Parathyroid adenoma (tissue), 2 donors: Measurements from ENCODE around the gene CYP26B1.

Source experiments
- H2AFZ ChIP-seq: fragments of 300-600 bp; sonication (generic); one replicate; pipeline ENCODE4 v1.7.0; 2017; ENCODE audit warnings: antibody characterized with exemption, mild to moderate bottlenecking
- H3K27ac ChIP-seq: fragments of 300-600 bp; sonication (generic); one replicate; pipeline ENCODE4 v1.7.0; 2017
- H3K27me3 ChIP-seq: fragments of 300-600 bp; sonication (generic); one replicate; pipeline ENCODE4 v1.7.0; 2017; ENCODE audit warnings: low read length; ENCODE audit not compliant: control insufficient read depth, insufficient read depth
- H3K36me3 ChIP-seq: fragments of 300-600 bp; sonication (generic); one replicate; pipeline ENCODE4 v1.7.0; 2017; ENCODE audit warnings: low read length; ENCODE audit not compliant: control insufficient read depth, insufficient read depth
- H3K4me1 ChIP-seq: fragments of 300-600 bp; sonication (generic); one replicate; pipeline ENCODE4 v1.7.0; 2017; ENCODE audit warnings: control low read depth
- H3K4me2 ChIP-seq: fragments of 300-600 bp; sonication (generic); one replicate; pipeline ENCODE4 v1.7.0; 2017; ENCODE audit warnings: low read length
- H3K4me3 ChIP-seq: fragments of 300-600 bp; sonication (generic); one replicate; pipeline ENCODE4 v1.7.0; 2017; ENCODE audit warnings: low read depth, low read length
- H3K79me2 ChIP-seq: fragments of 300-600 bp; sonication (generic); one replicate; pipeline ENCODE4 v1.7.0; 2017; ENCODE audit warnings: control low read depth
- H3K9ac ChIP-seq: fragments of 300-600 bp; sonication (generic); one replicate; pipeline ENCODE4 v1.7.0; 2017; ENCODE audit warnings: mild to moderate bottlenecking
- H3K9me3 ChIP-seq: fragments of 300-600 bp; sonication (generic); one replicate; pipeline ENCODE4 v1.7.0; 2017; ENCODE audit warnings: low read length; ENCODE audit not compliant: control insufficient read depth
- TF ChIP-seq, protein P1 (sequence below): fragments of 300-600 bp; sonication (generic); IDR thresholded peaks from one replicate; pipeline ENCODE4 v1.7.0; 2017; ENCODE audit warnings: antibody characterized with exemption, mild to moderate bottlenecking
- donor health status: primary hyperparathyroidism.

CYP26B1 gene

DNA sequence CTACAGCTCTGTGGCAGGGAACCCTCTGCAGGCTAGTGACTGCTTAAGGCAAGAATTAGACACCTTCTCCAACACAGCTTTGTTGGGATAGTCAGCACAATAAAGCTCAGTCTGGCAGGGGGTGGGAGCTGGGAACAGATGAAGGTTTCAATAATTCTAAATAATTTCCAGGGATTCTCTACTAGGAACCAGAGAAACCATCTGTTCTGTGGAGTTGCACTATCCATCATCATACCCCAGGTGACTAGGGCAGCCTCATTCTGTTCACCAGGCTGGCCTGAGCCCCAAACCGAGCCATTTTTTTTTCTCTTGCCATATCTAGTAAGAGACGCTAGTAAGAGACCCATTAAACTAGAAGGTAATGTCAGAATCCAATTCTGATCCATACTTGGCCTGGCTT lies 35.8 kb upstream of the CYP26B1 start:
- no peaks in the 10 kb centered on the region for H3K27me3 ChIP-seq
- no peak overlapping the region for H3K9ac ChIP-seq
- TF ChIP-seq, protein P1, sequence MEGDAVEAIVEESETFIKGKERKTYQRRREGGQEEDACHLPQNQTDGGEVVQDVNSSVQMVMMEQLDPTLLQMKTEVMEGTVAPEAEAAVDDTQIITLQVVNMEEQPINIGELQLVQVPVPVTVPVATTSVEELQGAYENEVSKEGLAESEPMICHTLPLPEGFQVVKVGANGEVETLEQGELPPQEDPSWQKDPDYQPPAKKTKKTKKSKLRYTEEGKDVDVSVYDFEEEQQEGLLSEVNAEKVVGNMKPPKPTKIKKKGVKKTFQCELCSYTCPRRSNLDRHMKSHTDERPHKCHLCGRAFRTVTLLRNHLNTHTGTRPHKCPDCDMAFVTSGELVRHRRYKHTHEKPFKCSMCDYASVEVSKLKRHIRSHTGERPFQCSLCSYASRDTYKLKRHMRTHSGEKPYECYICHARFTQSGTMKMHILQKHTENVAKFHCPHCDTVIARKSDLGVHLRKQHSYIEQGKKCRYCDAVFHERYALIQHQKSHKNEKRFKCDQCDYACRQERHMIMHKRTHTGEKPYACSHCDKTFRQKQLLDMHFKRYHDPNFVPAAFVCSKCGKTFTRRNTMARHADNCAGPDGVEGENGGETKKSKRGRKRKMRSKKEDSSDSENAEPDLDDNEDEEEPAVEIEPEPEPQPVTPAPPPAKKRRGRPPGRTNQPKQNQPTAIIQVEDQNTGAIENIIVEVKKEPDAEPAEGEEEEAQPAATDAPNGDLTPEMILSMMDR: no peak
- H3K9me3 ChIP-seq: no peaks in the 10 kb centered on the region
- no peak overlapping the region for H3K4me2 ChIP-seq
- H3K4me3 ChIP-seq: no peak overlapping the region
- no peaks in the 10 kb centered on the region for H3K36me3 ChIP-seq
- H3K27ac ChIP-seq: no peak overlapping the region
- no peak overlapping the region for H2AFZ ChIP-seq
- no peaks in the 10 kb centered on the region for H3K4me1 ChIP-seq
- no peaks in the 10 kb centered on the region for H3K79me2 ChIP-seq

DNA sequence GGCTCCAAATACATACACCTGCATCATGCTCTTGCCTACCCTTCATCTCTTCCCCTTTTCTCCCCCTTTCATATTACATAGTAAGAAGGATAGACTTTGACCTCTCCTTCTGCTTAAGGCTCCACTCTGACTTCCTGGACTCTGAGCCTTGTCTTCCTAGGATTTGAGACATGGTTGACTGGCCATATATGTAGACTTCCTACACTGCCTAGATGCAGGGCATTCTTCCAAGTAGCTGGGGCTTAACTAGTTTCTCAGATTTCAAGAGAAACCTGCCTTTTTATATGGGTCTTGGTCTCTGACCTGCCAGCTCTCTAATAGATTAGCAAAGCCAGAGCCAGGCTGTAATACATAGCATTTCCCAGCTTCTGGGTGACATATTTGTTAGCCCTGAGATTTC lies 35.4 kb upstream of the CYP26B1 start:
- H3K9me3 ChIP-seq: no peaks in the 10 kb centered on the region
- no peaks in the 10 kb centered on the region for H3K4me1 ChIP-seq
- H3K4me2 ChIP-seq: no peak overlapping the region
- no peaks in the 10 kb centered on the region for H3K36me3 ChIP-seq
- no peaks in the 10 kb centered on the region for H3K79me2 ChIP-seq
- no peak overlapping the region for H3K9ac ChIP-seq
- no peaks in the 10 kb centered on the region for H3K27me3 ChIP-seq
- H3K4me3 ChIP-seq: no peak overlapping the region
- H3K27ac ChIP-seq: no peak overlapping the region
- TF ChIP-seq, protein P1: no peak
- H2AFZ ChIP-seq: no peak overlapping the region

DNA sequence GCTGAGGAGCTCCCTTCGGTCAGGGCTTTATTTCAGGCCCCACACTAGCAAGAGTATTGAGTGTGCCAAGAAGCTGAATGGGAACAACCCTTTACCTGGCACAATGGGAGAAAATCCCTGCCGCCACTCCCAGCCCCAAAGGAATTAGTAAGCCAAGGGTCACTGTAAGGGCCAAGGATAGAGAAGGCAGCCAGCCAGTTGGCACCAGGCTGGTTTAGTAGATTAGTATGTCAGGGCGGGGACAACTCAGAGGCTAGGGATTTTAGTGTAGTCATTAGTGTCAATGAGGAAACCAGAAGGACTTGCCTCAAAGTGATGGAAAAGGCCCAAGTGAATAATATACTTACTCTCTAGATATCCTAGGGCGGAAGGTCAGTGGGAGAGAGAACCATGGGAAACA lies 34.9 kb upstream of the CYP26B1 start:
- no peaks in the 10 kb centered on the region for H3K27me3 ChIP-seq
- no peaks in the 10 kb centered on the region for H3K79me2 ChIP-seq
- no peak overlapping the region for H3K9ac ChIP-seq
- no peaks in the 10 kb centered on the region for H3K4me1 ChIP-seq
- H3K27ac ChIP-seq: no peak overlapping the region
- H3K36me3 ChIP-seq: no peaks in the 10 kb centered on the region
- TF ChIP-seq, protein P1: no peak
- no peak overlapping the region for H2AFZ ChIP-seq
- H3K4me2 ChIP-seq: no peak overlapping the region
- no peak overlapping the region for H3K4me3 ChIP-seq
- no peaks in the 10 kb centered on the region for H3K9me3 ChIP-seq

DNA sequence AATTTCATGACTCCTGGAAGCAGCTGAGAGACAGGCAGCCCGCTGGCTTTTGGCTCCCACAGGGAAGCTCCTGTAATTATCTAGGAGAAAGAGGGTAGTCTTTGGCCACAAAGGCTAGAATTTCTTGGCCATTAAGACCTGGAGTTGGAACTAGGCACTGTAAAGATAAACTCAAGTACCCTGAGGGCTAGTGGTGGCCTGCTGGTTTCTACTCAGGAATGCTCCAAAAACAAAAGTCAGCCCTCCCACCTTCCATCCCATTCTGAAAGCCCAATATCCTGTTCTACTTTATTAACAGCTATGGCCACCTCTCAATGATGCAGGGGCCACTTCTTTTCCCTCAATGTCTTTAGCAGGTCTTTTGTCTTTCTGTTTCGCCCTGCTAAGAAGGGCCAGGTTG lies 34.0 kb upstream of the CYP26B1 start:
- H3K9me3 ChIP-seq: no peaks in the 10 kb centered on the region
- no peak overlapping the region for H3K4me3 ChIP-seq
- no peak overlapping the region for H2AFZ ChIP-seq
- H3K79me2 ChIP-seq: no peaks in the 10 kb centered on the region
- no peak overlapping the region for H3K27ac ChIP-seq
- no peaks in the 10 kb centered on the region for H3K4me1 ChIP-seq
- no peak overlapping the region for H3K9ac ChIP-seq
- H3K27me3 ChIP-seq: no peaks in the 10 kb centered on the region
- H3K36me3 ChIP-seq: no peaks in the 10 kb centered on the region
- H3K4me2 ChIP-seq: no peak overlapping the region
- TF ChIP-seq, protein P1: no peak

DNA sequence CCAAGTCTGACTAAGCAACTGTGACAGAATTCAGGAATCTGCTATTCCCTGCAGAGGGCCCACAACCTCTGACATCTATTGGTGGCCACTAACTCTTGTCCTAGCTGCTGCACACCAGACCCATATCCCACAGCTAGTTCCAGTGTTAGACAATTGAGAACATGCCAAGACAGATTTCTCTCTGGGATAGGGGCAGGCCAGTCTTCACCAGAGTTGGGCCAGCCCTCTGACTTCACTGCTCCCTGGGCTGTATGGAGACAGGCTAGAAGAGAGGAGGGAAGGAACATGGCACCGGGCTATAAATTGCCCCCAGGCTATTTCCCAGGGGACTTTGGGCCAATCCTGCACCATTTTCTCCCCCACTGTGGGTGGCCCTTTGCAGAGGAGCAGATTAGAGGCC lies 32.7 kb upstream of the CYP26B1 start:
- Histone ChIP-seq H3K4me2 (no peak overlapping the region), H3K36me3 (no peaks in the 10 kb centered on the region), H3K9me3 (no peaks in the 10 kb centered on the region), H2AFZ (no peak overlapping the region), H3K4me3 (no peak overlapping the region), H3K27ac (no peak overlapping the region), H3K9ac (no peak overlapping the region), H3K79me2 (no peaks in the 10 kb centered on the region), H3K4me1 (no peaks in the 10 kb centered on the region), H3K27me3 (no peaks in the 10 kb centered on the region)
- TF ChIP-seq, protein P1: no peak
